HG03159 (cell line): ENCODE measurements around the gene SHMT1.

Experiments used
- ATAC-seq: cut with Tn5 transposase; IDR thresholded peaks from one replicate; pipeline ENCODE4 v1.9.1; 2021; ENCODE audit warnings: mild to moderate bottlenecking, moderate library complexity; ENCODE audit not compliant: unreplicated experiment

The SHMT1 gene

DNA sequence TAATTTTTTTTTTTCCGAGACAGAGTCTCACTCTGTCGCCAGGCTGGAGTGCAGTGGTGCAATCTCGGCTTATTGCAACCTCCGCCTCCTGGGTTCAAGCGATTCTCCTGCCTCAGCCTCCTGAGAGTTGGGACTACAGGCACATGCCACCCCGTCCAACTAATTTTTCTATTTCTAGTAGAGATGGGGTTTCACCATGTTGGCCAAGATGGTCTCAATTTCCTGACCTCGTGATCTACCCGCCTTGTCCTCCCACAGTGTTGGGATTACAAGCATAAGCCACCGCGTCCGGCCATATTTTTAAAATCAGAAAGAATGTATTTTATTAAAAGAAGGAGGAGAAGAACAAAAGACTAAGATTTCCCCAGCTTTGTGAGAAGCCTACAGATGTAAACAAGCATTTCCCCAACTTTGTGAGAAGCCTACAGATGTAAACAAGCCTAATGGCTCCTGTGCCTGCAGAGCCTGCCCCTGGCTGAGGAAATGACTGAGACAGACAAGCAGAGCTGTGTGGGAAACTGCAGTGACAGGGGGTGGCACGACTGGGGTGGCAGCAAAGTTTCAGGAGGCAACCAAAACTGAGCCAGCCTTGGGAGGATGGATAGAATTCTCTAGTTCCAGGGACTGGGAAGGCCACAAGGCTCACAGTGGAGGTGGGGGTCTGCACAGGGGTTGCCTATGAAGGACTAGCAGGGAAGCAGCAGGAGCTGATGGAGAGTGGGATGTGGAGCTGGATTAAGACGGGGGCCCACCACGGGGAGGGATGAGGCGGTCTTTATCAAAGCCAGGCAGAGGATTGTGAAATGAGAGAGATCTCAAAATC is 71.4 kb downstream of the SHMT1 start:
- ATAC-seq: no peak

DNA sequence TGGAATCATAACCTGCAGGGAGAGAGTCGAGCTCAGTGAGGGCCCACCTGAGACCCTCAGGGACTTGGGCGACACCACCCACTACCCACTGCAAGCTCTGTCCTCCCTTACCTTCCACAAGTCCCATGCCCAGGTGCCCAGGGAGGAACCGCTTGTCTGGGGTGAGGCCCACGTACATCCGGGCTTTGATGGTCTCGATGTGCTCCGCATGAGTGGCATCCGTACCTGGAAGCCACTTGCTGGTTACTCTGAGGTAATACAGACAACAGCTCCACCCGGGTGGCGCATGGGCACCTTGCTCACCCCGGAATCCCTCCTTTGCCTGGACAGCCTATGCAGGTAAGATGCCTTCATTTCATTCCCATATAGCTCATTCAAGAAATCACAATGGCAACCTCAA is 78.1 kb downstream of the SHMT1 start:
- ATAC-seq: no peak

DNA sequence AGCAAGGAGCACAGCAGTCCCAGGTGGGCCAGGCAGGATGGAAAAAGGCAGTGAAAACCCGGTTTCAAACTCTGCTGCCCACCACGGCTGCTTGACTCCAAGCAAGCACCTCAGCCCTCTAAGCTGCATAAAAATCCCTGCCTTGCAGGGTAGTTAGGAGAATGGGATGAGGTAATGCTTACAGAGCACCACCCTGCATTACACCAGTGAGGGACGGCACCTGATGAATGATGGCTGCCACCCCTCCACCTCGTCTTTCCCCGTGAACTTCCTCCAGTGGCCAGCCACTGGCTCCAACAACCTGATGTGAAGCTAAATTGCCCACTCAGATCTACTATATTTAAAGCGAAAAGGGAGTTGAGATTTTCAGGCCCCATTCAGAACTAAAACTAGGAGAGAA is 81.6 kb downstream of the SHMT1 start:
- ATAC-seq: no peak

DNA sequence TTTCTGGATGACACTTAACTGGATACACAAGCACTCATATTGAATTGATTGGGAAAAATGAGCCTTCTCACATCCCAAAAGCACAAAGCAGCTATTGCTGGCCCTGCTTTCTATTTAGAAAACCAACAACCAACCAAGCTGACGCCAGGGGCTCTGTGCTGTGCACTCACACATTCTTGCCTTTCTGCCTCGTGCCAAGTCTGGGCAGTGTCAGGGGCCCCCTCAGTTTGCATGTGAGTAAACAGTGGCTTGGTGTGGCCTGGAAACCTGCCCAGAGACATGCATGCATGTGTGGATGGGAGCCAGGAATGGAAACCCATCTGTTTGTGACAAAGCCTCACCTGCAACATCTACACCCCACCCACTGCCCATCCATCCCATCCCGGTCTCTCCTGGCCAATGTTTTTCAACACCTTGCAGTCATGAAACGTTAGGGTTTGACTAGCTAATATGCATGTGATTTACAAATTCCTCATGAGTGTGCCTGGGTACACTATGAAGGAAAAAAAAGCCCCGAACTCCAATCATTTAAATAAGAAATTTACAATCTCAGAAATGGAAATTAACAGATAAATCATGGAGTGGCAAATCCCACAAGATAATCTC is 82.5 kb downstream of the SHMT1 start:
- no peak for ATAC-seq

DNA sequence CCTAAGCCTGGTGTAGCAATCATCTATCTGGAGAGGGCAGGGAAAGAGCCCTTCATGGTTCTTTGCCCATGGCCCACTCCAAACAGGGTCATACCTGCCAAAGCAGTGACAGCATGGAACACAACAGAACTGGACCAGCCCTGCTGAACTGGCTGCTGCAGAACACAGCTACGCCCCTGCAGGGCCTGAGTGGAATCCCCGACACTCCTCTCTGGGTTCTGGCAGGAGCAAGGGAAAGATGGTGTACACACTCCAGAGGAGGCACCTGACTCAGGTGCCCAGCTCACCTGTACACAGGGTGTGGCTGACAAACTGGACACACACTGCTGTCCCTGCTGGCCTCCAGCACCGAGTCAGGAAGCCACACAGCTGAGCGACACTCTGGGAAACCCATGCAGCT is 83.1 kb downstream of the SHMT1 start:
- no peak for ATAC-seq

DNA sequence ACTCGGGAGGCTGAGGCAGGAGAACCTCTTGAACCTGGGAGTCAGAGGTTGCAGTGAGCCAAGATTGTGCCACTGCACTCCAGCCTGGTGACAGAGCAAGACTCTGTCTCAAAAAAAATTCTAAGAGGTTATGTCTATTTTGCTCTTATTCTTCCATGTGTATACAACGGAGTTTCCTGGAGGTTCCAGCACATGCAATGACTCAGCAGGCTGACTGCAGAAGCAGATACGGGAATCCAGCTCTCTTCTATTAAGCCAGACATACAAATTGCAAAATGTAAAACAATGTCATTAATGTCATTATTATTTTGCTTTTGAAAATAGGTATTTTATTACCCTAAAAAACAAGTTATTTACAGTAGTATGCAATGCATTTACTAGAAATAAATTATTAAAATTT is 84.5 kb downstream of the SHMT1 start:
- no peak for ATAC-seq
